Calu3 (cell line): ENCODE results near the gene BCKDHA. TPM values are rescaled to one million over a fixed set of nuclear protein-coding genes. Genes with fewer than 3 reads are reported as not detected.
A peak's percentile ranks its signal among the peaks of the same experiment; 100 is the strongest.

ENCODE experiments used
- BruUV-seq: library from RNA; stranded (reverse); fragments of 400-500 nt; replicated peaks from 2 replicates; lab custom pipeline; 2021; lab: Mats Ljungman, UMichigan
- CTCF ChIA-PET: fragments of 300-600 bp; sonication (Branson Sonifier 250); formaldehyde crosslinking; loops from one replicate; lab custom pipeline; 2022; ENCODE audit warnings: antibody characterized with exemption; lab: Charles Lee
- DNase-seq: peaks from one replicate; pipeline ENCODE4 v3.0.0; 2022
- H3K27ac Mint-ChIP-seq: one replicate; pipeline ENCODE4 v1.8.0; 2022; ENCODE audit warnings: mixed read lengths; ENCODE audit not compliant: unreplicated experiment
- H3K27me3 Mint-ChIP-seq: one replicate; pipeline ENCODE4 v1.8.0; 2022; ENCODE audit warnings: mixed read lengths; ENCODE audit not compliant: unreplicated experiment
- H3K36me3 Mint-ChIP-seq: one replicate; pipeline ENCODE4 v1.8.0; 2022; ENCODE audit warnings: mild to moderate bottlenecking, moderate library complexity, mixed read lengths; ENCODE audit not compliant: insufficient read depth, unreplicated experiment
- H3K4me1 Mint-ChIP-seq: one replicate; pipeline ENCODE4 v1.8.0; 2022; ENCODE audit warnings: mild to moderate bottlenecking, low read depth, mixed read lengths; ENCODE audit not compliant: unreplicated experiment
- H3K4me3 Mint-ChIP-seq: one replicate; pipeline ENCODE4 v1.8.0; 2022; ENCODE audit warnings: mild to moderate bottlenecking, low read depth, moderate library complexity, mixed read lengths; ENCODE audit not compliant: unreplicated experiment
- H3K9me3 Mint-ChIP-seq: one replicate; pipeline ENCODE4 v1.8.0; 2022; ENCODE audit warnings: low read depth, mixed read lengths; ENCODE audit not compliant: unreplicated experiment
- intact Hi-C: fragments of 100-400 bp; cut with micrococcal nuclease; formaldehyde crosslinking; loops from one replicate; pipeline ENCODE4 v1.10.0; 2022; ENCODE audit not compliant: unreplicated experiment
- total RNA-seq: library from RNA; stranded (reverse); gene quantifications from 2 replicates; pipeline ENCODE4 v1.2.3, GENCODE V29; 2022
- TF ChIP-seq, protein P1 (sequence below): fragments of 200-600 bp; IDR thresholded peaks from one replicate; pipeline ENCODE4 v1.8.0; 2022; ENCODE audit warnings: antibody characterized with exemption; ENCODE audit not compliant: unreplicated experiment

BCKDHA gene
- total RNA-seq, 1 experiment from 2014 or later = 19.8 TPM

DNA sequence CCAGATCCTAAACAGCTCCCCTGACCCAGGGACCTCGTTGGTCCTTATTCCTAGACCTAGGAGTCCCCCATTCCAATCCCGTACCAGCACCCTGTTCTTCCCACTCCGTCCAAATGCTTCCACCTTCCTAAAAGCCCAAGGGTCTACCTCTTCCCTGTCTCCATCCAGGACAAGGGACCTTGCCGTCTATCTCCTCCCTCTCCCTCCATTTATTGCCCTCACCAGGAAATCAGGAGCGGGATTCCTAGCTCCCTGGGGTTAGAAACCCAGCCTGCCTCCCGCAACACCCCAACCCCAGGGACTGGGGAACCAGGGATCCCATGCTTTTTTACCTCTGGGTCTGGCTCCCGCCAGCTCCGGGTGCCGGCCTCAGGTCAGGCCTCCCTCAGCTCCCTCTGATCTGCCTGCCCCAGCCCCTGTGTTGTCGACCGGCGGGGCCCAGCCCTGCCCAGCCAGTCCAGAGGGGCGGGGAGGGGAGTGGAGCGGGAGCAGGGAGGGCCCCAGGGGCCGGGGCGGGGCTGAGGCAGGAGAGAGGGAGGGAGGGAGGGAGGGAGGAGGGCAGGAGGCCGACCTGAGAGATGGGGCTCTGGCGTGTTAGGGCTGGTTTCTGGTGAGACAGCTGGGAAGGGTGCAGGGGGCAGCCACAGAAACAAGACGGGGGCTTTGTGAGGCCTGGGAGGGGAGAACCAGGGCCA is 29.5 kb downstream of the BCKDHA start, which contains the start of gene B3GNT8:
B3GNT8 (minus strand) TSS at position 423 of the 695 bp plus-strand sequence. CDS start 596 bp downstream, outside the sequence.
- Mint-ChIP-seq H3K36me3 (peaks cover 24% of the 10 kb centered on the region), H3K27ac (peak within 1 kb of the TSS; percentile 16), H3K27me3 (no peaks in the 10 kb centered on the region), H3K4me1 (peaks cover 11% of the 10 kb centered on the region), H3K9me3 (no peaks in the 10 kb centered on the region), H3K4me3 (no peak within 1 kb of the TSS)
- CTCF ChIA-PET = interaction anchor here (0.8 kb wide), 1 partner anchor 18 kb away, joined by 5 read pairs; no protein-coding TSS in a partner anchor
- intact Hi-C loops = no loop called here
- TF ChIP-seq, protein P1, sequence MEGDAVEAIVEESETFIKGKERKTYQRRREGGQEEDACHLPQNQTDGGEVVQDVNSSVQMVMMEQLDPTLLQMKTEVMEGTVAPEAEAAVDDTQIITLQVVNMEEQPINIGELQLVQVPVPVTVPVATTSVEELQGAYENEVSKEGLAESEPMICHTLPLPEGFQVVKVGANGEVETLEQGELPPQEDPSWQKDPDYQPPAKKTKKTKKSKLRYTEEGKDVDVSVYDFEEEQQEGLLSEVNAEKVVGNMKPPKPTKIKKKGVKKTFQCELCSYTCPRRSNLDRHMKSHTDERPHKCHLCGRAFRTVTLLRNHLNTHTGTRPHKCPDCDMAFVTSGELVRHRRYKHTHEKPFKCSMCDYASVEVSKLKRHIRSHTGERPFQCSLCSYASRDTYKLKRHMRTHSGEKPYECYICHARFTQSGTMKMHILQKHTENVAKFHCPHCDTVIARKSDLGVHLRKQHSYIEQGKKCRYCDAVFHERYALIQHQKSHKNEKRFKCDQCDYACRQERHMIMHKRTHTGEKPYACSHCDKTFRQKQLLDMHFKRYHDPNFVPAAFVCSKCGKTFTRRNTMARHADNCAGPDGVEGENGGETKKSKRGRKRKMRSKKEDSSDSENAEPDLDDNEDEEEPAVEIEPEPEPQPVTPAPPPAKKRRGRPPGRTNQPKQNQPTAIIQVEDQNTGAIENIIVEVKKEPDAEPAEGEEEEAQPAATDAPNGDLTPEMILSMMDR = no peak
- no TSS peak for BruUV-seq
- DNase-seq = peak; percentile 24

DNA sequence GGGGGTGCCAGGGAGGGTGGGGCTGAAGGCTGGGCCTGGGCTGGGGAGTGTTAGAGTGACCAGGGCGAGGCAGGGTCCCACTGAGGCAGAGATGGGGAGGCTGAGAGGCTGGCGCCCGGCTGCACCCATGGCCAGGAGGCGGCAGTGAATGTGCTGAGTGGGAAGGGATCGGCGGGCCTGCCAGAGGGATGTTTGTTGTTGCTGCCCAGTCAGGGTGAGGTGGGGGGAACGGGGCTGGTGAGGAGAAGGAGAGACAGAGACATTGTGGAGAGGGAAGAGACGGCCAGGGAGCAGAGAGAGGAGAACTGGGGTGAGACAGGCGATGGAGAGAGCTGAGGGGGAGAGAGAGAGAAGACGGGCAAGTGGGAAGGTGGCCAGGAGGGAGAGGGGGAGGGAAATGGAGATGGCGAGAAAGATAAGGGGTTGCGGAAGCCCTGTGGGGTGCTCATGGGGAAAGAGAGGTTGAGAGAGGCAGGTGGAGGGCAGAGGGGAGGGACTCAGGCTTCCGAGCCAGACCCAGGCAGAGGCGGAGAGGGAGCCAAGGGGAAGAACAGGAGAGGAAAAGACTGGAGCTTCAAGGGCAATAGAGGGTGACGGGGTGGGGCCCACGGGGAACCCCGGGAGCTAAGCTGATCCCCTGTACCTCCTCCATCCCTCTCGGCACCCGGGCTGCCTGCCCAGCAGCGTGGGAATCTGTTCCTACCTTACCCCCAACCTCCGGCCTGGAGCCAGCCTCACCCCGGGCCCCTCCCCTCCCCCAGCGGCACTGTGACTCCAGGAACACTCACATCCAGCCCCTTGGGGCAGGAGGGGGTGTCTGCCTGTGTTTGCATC is 30.2 kb downstream of the BCKDHA start:
- intact Hi-C loops = no loop called here
- H3K4me3 Mint-ChIP-seq = no peak overlapping the region
- DNase-seq = no peak
- TF ChIP-seq, protein P1 = no peak
- H3K9me3 Mint-ChIP-seq = no peaks in the 10 kb centered on the region
- H3K27ac Mint-ChIP-seq = no peak overlapping the region
- CTCF ChIA-PET = no interaction called here
- no peaks in the 10 kb centered on the region for H3K27me3 Mint-ChIP-seq
- H3K36me3 Mint-ChIP-seq = peaks cover 29% of the 10 kb centered on the region
- peaks cover 11% of the 10 kb centered on the region for H3K4me1 Mint-ChIP-seq
- BruUV-seq = no TSS peak

DNA sequence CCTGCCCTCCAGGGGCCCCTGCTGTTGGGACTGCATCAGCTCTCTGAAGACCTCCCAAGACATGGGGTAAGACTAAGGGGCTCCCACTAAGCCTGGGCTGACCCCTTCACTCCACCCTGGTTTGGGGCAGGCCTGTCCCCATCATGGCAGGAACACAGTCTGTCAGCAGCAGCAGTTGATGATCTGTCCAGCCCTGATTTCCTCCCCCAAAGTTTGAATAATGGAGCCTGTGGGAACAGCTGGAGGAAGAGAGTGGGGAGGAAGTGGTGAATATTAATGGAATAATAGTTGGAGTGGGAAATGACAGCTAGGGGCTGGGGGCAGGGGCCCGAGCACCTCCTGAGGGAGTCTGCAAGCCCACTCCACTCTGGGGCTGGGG is 30.9 kb downstream of the BCKDHA start:
- CTCF ChIA-PET = no interaction called here
- intact Hi-C loops = no loop called here
- TF ChIP-seq, protein P1 = no peak
- Mint-ChIP-seq H3K9me3 (no peaks in the 10 kb centered on the region), H3K27me3 (no peaks in the 10 kb centered on the region), H3K4me1 (peaks cover 11% of the 10 kb centered on the region), H3K27ac (no peak overlapping the region), H3K4me3 (no peak overlapping the region), H3K36me3 (peaks cover 35% of the 10 kb centered on the region)
- no TSS peak for BruUV-seq
- no peak for DNase-seq

DNA sequence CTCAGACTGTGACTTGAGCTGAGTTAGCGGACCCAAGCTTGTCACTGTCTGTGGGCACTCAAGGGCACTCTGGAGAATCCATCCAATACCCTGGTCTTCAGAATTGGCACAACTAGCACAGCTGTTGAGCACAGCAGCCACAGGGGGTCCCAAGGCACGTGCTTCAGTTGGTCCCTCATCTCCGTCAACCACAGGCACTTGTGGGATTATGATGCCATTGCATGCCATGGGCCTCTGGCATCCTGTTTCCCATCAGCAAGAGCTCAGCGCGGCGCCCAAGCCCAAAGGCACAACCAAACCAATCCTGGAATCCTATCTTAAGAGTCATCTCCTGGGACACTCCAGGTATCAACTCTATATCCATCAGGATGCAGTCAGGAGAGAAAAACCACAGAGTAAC is 33.3 kb downstream of the BCKDHA start:
- no peak for DNase-seq
- Mint-ChIP-seq H3K27me3 (no peaks in the 10 kb centered on the region), H3K9me3 (no peaks in the 10 kb centered on the region), H3K36me3 (peaks cover 35% of the 10 kb centered on the region), H3K27ac (no peak overlapping the region), H3K4me3 (no peak overlapping the region), H3K4me1 (peaks cover 11% of the 10 kb centered on the region)
- intact Hi-C loops = loop anchor here (10.0 kb wide), 1 partner anchor 76 kb away; the partner anchor contains the start of gene TGFB1
- no TSS peak for BruUV-seq
- CTCF ChIA-PET = interaction anchor here (1.0 to 1.3 kb wide), 3 partner anchors 22 to 168 kb away, joined by 3 to 6 read pairs (median 4); no protein-coding TSS in a partner anchor
- TF ChIP-seq, protein P1 = no peak
